ENCODE data around the gene OR2J2. TPM values are rescaled to one million over a fixed set of nuclear protein-coding genes. Genes with fewer than 3 reads are reported as not detected.

Gene OR2J2
- total and polyA plus RNA-seq, 4 donors: not detected

DNA sequence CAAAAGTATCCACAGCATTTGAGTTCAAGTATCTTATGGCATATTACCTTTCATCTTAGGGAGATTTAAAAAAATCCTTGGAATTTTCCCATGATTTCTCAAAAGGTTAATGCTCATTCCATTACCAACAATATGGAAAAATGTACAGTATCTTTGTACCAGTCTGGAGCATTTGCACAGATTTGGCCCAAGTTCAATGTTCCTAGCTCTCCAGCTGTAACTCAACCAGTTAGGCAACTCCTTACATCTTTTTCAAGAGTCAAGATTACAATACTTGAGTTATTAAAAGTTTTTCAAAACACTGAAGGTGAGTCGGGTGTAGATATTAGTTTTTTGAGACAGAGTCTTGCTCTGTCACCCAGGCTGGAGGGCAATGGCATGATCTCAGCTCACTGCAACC lies 1.0 kb downstream of the OR2J2 start:
- Histone ChIP-seq H3K9me3 (ENCODE audit: control insufficient read depth in 4 of 4, low read length in 3 of 4) (no peaks in the 10 kb centered on the region), H3K36me3 (ENCODE audit: control insufficient read depth in 4 of 4, insufficient read depth in 3 of 4, low read depth in 1 of 4, low read length in 3 of 4) (no peaks in the 10 kb centered on the region), H3K27ac (ENCODE audit: low read depth in 1 of 2, low read length in 2 of 2) (no peak overlapping the region), H3K27me3 (ENCODE audit: control insufficient read depth in 4 of 4, insufficient read depth in 4 of 4, low read length in 3 of 4) (no peaks in the 10 kb centered on the region), H3K9ac (ENCODE audit: low read depth in 1 of 2, low read length in 2 of 2) (no peak overlapping the region), H3K4me1 (ENCODE audit: control insufficient read depth in 4 of 4, insufficient read depth in 4 of 4, low read length in 3 of 4) (no peaks in the 10 kb centered on the region), H3K4me3 (ENCODE audit: low read depth in 1 of 3, low read length in 3 of 3) (no peak overlapping the region)
- no peak for DNase-seq (ENCODE audit: low spot score)
- TF ChIP-seq JUND (IDR thresholded peaks at IDR 0.05) (no peak), GABPA (IDR thresholded peaks at IDR 0.05 in 1 of 2, conservative IDR thresholded peaks at IDR 0.05 in 1 of 2) (no peak), EGR1 (IDR thresholded peaks at IDR 0.05; ENCODE audit: low read depth in 2 of 2) (no peak), HNF4A (conservative IDR thresholded peaks at IDR 0.05) (no peak), FOXA1 (IDR thresholded peaks at IDR 0.05) (no peak), HNF4G (IDR thresholded peaks at IDR 0.05) (no peak), RXRA (IDR thresholded peaks at IDR 0.05) (no peak), TAF1 (conservative IDR thresholded peaks at IDR 0.05) (no peak), NR2F2 (IDR thresholded peaks at IDR 0.05) (no peak), RAD21 (IDR thresholded peaks at IDR 0.05) (no peak), YY1 (IDR thresholded peaks at IDR 0.05) (no peak), SP1 (IDR thresholded peaks at IDR 0.05) (no peak)
- TF ChIP-seq, protein P1, sequence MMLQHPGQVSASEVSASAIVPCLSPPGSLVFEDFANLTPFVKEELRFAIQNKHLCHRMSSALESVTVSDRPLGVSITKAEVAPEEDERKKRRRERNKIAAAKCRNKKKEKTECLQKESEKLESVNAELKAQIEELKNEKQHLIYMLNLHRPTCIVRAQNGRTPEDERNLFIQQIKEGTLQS (IDR thresholded peaks at IDR 0.05): no peak
- TF ChIP-seq, protein P2, sequence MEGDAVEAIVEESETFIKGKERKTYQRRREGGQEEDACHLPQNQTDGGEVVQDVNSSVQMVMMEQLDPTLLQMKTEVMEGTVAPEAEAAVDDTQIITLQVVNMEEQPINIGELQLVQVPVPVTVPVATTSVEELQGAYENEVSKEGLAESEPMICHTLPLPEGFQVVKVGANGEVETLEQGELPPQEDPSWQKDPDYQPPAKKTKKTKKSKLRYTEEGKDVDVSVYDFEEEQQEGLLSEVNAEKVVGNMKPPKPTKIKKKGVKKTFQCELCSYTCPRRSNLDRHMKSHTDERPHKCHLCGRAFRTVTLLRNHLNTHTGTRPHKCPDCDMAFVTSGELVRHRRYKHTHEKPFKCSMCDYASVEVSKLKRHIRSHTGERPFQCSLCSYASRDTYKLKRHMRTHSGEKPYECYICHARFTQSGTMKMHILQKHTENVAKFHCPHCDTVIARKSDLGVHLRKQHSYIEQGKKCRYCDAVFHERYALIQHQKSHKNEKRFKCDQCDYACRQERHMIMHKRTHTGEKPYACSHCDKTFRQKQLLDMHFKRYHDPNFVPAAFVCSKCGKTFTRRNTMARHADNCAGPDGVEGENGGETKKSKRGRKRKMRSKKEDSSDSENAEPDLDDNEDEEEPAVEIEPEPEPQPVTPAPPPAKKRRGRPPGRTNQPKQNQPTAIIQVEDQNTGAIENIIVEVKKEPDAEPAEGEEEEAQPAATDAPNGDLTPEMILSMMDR (IDR thresholded peaks at IDR 0.05; ENCODE audit: low read depth, low read length, missing input control): no peak
- TF ChIP-seq, protein P3, sequence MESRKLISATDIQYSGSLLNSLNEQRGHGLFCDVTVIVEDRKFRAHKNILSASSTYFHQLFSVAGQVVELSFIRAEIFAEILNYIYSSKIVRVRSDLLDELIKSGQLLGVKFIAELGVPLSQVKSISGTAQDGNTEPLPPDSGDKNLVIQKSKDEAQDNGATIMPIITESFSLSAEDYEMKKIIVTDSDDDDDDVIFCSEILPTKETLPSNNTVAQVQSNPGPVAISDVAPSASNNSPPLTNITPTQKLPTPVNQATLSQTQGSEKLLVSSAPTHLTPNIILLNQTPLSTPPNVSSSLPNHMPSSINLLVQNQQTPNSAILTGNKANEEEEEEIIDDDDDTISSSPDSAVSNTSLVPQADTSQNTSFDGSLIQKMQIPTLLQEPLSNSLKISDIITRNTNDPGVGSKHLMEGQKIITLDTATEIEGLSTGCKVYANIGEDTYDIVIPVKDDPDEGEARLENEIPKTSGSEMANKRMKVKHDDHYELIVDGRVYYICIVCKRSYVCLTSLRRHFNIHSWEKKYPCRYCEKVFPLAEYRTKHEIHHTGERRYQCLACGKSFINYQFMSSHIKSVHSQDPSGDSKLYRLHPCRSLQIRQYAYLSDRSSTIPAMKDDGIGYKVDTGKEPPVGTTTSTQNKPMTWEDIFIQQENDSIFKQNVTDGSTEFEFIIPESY (IDR thresholded peaks at IDR 0.05): no peak
- TF ChIP-seq, protein P4, sequence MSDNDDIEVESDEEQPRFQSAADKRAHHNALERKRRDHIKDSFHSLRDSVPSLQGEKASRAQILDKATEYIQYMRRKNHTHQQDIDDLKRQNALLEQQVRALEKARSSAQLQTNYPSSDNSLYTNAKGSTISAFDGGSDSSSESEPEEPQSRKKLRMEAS (IDR thresholded peaks at IDR 0.05): no peak
- TF ChIP-seq, protein P5, sequence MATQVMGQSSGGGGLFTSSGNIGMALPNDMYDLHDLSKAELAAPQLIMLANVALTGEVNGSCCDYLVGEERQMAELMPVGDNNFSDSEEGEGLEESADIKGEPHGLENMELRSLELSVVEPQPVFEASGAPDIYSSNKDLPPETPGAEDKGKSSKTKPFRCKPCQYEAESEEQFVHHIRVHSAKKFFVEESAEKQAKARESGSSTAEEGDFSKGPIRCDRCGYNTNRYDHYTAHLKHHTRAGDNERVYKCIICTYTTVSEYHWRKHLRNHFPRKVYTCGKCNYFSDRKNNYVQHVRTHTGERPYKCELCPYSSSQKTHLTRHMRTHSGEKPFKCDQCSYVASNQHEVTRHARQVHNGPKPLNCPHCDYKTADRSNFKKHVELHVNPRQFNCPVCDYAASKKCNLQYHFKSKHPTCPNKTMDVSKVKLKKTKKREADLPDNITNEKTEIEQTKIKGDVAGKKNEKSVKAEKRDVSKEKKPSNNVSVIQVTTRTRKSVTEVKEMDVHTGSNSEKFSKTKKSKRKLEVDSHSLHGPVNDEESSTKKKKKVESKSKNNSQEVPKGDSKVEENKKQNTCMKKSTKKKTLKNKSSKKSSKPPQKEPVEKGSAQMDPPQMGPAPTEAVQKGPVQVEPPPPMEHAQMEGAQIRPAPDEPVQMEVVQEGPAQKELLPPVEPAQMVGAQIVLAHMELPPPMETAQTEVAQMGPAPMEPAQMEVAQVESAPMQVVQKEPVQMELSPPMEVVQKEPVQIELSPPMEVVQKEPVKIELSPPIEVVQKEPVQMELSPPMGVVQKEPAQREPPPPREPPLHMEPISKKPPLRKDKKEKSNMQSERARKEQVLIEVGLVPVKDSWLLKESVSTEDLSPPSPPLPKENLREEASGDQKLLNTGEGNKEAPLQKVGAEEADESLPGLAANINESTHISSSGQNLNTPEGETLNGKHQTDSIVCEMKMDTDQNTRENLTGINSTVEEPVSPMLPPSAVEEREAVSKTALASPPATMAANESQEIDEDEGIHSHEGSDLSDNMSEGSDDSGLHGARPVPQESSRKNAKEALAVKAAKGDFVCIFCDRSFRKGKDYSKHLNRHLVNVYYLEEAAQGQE (IDR thresholded peaks at IDR 0.05): no peak
- 71% methylated on average over 1 of the region's 1 CpG for WGBS

Measured in liver (tissue), 9 donors.